ENCODE data around the gene PEX12. TPM values are rescaled to one million over a fixed set of nuclear protein-coding genes. Genes with fewer than 3 reads are reported as not detected.
A peak's percentile ranks its signal among the peaks of the same experiment; 100 is the strongest.

Gene PEX12
- total RNA-seq (2014; rRNA removed; shearing (Covaris generic)), result 4.3 and 6.8 TPM in 2 replicates
- 7.6 and 9.5 TPM in 2 replicates for total RNA-seq (2022)
- percentile 71 among the genes with signal in this experiment for Bru-seq, nascent RNA
- percentile 42 among the genes with signal in this experiment for BruChase-seq, experiment 1, labeled RNA remaining after a 6-hour chase
- percentile 70 among the genes with signal in this experiment for BruChase-seq, experiment 2, labeled RNA remaining after a 2-hour chase
- long read RNA-seq, transcript PEX12-201 (3 exons, 2,675 nt), result major isoform, 6 of 7 reads
- long read RNA-seq, partial matches to known transcripts, result 1 of 7 reads
- long read RNA-seq, other reads (novel, unspliced or antisense), result 0 of 7 reads

DNA sequence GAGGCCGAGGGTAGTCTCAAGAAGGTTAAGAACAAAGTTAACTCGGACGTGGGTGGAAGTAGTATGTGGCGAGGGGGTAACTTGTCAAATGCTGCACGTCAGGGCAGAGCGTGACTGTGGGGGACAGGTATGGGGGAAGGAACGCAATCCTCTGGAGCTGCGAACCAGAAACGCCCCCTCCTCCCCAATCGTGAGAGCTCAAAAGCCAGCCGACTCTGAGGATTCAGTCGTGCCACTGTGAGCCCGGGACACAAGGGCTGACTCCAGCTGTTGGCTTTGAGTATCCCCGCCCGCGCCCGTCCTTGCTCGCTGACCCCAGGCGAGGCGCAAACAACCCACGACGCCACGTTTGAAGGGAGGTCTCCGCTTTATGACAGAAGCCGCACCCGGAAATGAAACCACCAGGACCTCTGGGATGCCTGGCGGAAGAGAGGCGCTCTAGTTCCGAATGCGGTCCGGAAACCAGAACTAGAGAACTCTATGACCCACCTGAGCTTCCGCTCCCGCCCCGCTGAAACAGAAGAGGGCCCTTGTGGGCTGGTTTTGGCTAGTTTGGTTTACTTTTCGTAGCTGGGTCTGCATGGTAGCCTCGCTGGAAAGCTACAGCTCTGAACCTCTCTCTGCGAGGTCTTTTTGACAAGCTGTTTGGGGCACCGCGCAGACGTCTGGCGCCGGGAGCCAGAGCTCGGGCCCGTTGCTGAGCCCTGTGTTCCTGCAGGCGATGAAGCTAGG is at the start of gene PEX12:
PEX12 (minus strand) TSS at position 375 of the 732 bp plus-strand sequence. CDS start 550 bp downstream, outside the sequence.
- BruUV-seq (replicated peaks), result no TSS peak
- TF ChIP-seq EZH2phosphoT487 (IDR thresholded peaks at IDR 0.05; ENCODE audit: borderline replicate concordance, low read depth, low read length) (no peak), CTCF (conservative IDR thresholded peaks at IDR 0.05; ENCODE audit: low read length) (no peak)
- Histone ChIP-seq H3K9me2 (ENCODE audit: insufficient read depth, low read length) (no peaks in the 10 kb centered on the region), H3K4me3 (ENCODE audit: low read depth, low read length, poor library complexity, severe bottlenecking) (peak within 1 kb of the TSS; percentile 78), H2AFZ (ENCODE audit: low read length) (peak within 1 kb of the TSS; percentile 86; the same call in 1 of the 2 replicates), H3K79me2 (ENCODE audit: insufficient read depth, low read depth, low read length) (peaks cover 3% of the 10 kb centered on the region; the same call in 1 of the 2 replicates), H3K27ac (ENCODE audit: low read depth, low read length, poor library complexity, severe bottlenecking) (peak within 1 kb of the TSS; percentile 77), H3K4me2 (ENCODE audit: low read length) (peak within 1 kb of the TSS; percentile 93), H3K9me3 (ENCODE audit: low read length) (no peaks in the 10 kb centered on the region), H3K36me3 (ENCODE audit: insufficient read depth, low read length) (peaks cover 26% of the 10 kb centered on the region), H3K4me1 (ENCODE audit: insufficient read depth, low read length, poor library complexity, severe bottlenecking) (peaks cover 23% of the 10 kb centered on the region), H4K20me1 (ENCODE audit: insufficient read depth, low read length) (no peaks in the 10 kb centered on the region)
- CTCF ChIA-PET (ENCODE audit: unreplicated experiment), result interaction anchor here (1.4 kb wide), 1 partner anchor 8 kb away, joined by 5 read pairs; the partner anchor contains the start of gene AP2B1
- POLR2A ChIA-PET, result interaction anchor here (0.5 to 2.7 kb wide), 4 partner anchors 10 to 230 kb away, joined by 3 to 53 read pairs (median 16); partner anchors contain the start of genes AP2B1 and TAF15
- DNase-seq (ENCODE audit: low spot score), result peak; percentile 95
- intact Hi-C loops (cut with micrococcal nuclease; ENCODE audit: unreplicated experiment), result loop anchor here (1.0 kb wide), 1 partner anchor 9 kb away; the partner anchor contains the start of gene AP2B1

- Histone ChIP-seq H3K4me2 (ENCODE audit: low read length) (no peak overlapping the region), H3K4me1 (ENCODE audit: insufficient read depth, low read length, poor library complexity, severe bottlenecking) (peaks cover 7% of the 10 kb centered on the region), H3K9me2 (ENCODE audit: insufficient read depth, low read length) (no peaks in the 10 kb centered on the region), H3K27ac (ENCODE audit: low read depth, low read length, poor library complexity, severe bottlenecking) (no peak overlapping the region), H3K36me3 (ENCODE audit: insufficient read depth, low read length) (peaks cover 62% of the 10 kb centered on the region), H2AFZ (ENCODE audit: low read length) (no peak overlapping the region), H3K4me3 (ENCODE audit: low read depth, low read length, poor library complexity, severe bottlenecking) (no peak overlapping the region), H3K79me2 (ENCODE audit: insufficient read depth, low read depth, low read length) (no peaks in the 10 kb centered on the region), H4K20me1 (ENCODE audit: insufficient read depth, low read length) (no peaks in the 10 kb centered on the region), H3K9me3 (ENCODE audit: low read length) (no peaks in the 10 kb centered on the region)
- BruUV-seq (replicated peaks), result no TSS peak
- TF ChIP-seq EZH2phosphoT487 (IDR thresholded peaks at IDR 0.05; ENCODE audit: borderline replicate concordance, low read depth, low read length) (no peak), CTCF (conservative IDR thresholded peaks at IDR 0.05; ENCODE audit: low read length) (no peak)
- intact Hi-C loops (cut with micrococcal nuclease; ENCODE audit: unreplicated experiment), result no loop called here
- CTCF ChIA-PET (ENCODE audit: unreplicated experiment), result no interaction called here
- no peak for DNase-seq (ENCODE audit: low spot score)
- POLR2A ChIA-PET, result no interaction called here
These were observed 49.0 kb upstream of the PEX12 start for GRCh38 chr17:35627417-35627816.
